GM23338 (cell line): ENCODE results near the gene EPG5.

Source experiments
- CREB1 ChIP-seq: fragments of 250-450 bp; sonication (Bioruptor Pico); IDR thresholded peaks from 2 replicates; pipeline ENCODE4 v1.5.0; 2020; ENCODE audit warnings: low read depth, mild to moderate bottlenecking, moderate library complexity
- CTCF ChIP-seq, 2 experiments: fragments of 200-600 bp in 1 of 2; sonication (generic) in 1 of 2; conservative IDR thresholded peaks; 2 replicates each; pipeline versions ENCODE4 v1.5.1 to v1.6.1; 2016 to 2017; ENCODE audit warnings: antibody characterized with exemption in 2 of 2, low read depth in 2 of 2, mild to moderate bottlenecking in 2 of 2, moderate library complexity in 1 of 2
- ETS1 ChIP-seq: IDR thresholded peaks from 2 replicates; pipeline ENCODE4 v1.6.1; 2016; ENCODE audit warnings: antibody characterized with exemption
- EZH2 ChIP-seq: fragments of 200-600 bp; sonication (generic); IDR thresholded peaks from one replicate; pipeline ENCODE4 v1.8.0; 2017; ENCODE audit warnings: antibody characterized with exemption, mild to moderate bottlenecking, low read depth; ENCODE audit not compliant: unreplicated experiment
- EZH2phosphoT487 ChIP-seq: fragments of 200-600 bp; sonication (generic); IDR thresholded peaks from one replicate; pipeline ENCODE4 v1.8.1; 2018; ENCODE audit warnings: antibody characterized with exemption; ENCODE audit not compliant: unreplicated experiment
- JUNB ChIP-seq: IDR thresholded peaks from one replicate; pipeline ENCODE4 v1.6.1; 2016; ENCODE audit warnings: antibody characterized with exemption; ENCODE audit not compliant: unreplicated experiment
- NANOG ChIP-seq: IDR thresholded peaks from 2 replicates; pipeline ENCODE4 v1.6.1; 2016; ENCODE audit warnings: antibody characterized with exemption, borderline replicate concordance
- POLR2AphosphoS5 ChIP-seq: IDR thresholded peaks from 2 replicates; pipeline ENCODE4 v1.6.1; 2016; ENCODE audit warnings: antibody characterized with exemption, low read depth

DNA sequence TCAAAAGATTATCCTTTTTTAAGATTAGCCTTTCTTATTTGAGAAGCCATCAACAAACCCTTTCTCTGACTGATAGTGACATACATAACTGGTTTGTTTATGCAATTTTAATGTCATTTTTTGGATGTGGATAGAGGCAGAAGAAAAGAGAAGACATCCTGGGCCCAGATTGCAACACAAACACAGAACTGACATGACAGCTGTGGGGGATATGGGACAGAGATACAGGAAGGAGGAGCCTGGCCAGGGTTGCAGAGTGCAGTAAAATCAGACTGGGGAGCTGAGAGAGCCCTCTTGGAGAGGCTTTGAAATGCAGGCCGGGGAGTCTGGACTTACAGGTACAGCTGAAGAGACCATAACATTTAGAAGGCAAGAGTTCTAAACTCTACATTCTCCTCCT, 76.5 kb downstream of the EPG5 start:
- TF ChIP-seq CTCF (conservative IDR thresholded peaks at IDR 0.05; ENCODE audit: low read depth in 2 of 2) (no peak), EZH2 (no peak), CREB1 (CRISPR knock-in tag) (no peak), ETS1 (no peak), EZH2phosphoT487 (no peak), NANOG (no peak), POLR2AphosphoS5 (no peak), JUNB (no peak)
